HEK293 (cell line): ENCODE measurements around the gene ARHGAP4.

Experiments used
- BCL11A ChIP-seq: fragments of 450-650 bp; formaldehyde crosslinking; IDR thresholded peaks from 2 replicates; pipeline ENCODE4 v1.5.1; 2016; ENCODE audit warnings: low read depth, missing biosample characterization, missing genetic modification characterization
- KLF16 ChIP-seq: fragments of 450-650 bp; formaldehyde crosslinking; IDR thresholded peaks from 2 replicates; pipeline ENCODE4 v1.5.1; 2017; ENCODE audit warnings: missing biosample characterization, missing genetic modification characterization
- OSR2 ChIP-seq: fragments of 450-650 bp; formaldehyde crosslinking; IDR thresholded peaks from 2 replicates; pipeline ENCODE4 v1.5.1; 2016; ENCODE audit warnings: missing biosample characterization, missing genetic modification characterization
- ZNF121 ChIP-seq: fragments of 450-650 bp; formaldehyde crosslinking; IDR thresholded peaks from 2 replicates; pipeline ENCODE4 v1.5.1; 2016; ENCODE audit warnings: missing biosample characterization, missing genetic modification characterization
- ZNF610 ChIP-seq: fragments of 450-650 bp; formaldehyde crosslinking; IDR thresholded peaks from 2 replicates; pipeline ENCODE4 v1.5.1; 2016; ENCODE audit warnings: missing biosample characterization, missing genetic modification characterization, borderline replicate concordance
- ZNF629 ChIP-seq: fragments of 450-650 bp; formaldehyde crosslinking; IDR thresholded peaks from 2 replicates; pipeline ENCODE4 v1.5.1; 2017; ENCODE audit warnings: missing biosample characterization, missing genetic modification characterization
- TF ChIP-seq, protein P1 (sequence below): fragments of 450-650 bp; formaldehyde crosslinking; IDR thresholded peaks from 2 replicates; pipeline ENCODE4 v1.5.1; 2016; ENCODE audit warnings: missing biosample characterization, missing genetic modification characterization
- TF ChIP-seq, protein P2 (sequence below): fragments of 450-650 bp; formaldehyde crosslinking; IDR thresholded peaks from 2 replicates; pipeline ENCODE4 v1.5.1; 2017; ENCODE audit warnings: missing biosample characterization, missing genetic modification characterization
- TF ChIP-seq, protein P3 (sequence below): fragments of 450-650 bp; formaldehyde crosslinking; IDR thresholded peaks from 2 replicates; pipeline ENCODE4 v1.5.1; 2016; ENCODE audit warnings: missing biosample characterization, missing genetic modification characterization

DNA sequence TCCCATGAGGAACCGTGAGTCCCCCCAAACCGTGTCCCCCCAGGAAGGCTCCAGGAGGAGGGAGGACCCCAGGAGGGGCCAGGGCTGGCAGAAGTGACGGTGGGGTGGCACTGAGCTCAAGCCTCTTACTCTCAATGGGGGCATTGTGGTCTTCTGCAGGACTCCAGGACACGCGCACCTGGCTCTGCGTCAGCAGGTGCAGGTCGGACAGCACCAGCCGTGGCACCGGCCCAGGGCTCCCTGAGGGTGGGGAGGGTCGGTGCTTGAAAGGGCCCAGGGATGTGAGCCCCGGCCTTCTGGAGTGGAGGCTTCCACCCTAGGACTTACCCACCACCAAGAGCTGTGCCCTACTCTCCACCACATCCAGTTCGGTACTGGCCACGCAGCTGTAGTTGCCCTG is 58.4 kb downstream of the ARHGAP4 start:
- TF ChIP-seq ZNF629 (tag by site-specific recombination), result no peak
- TF ChIP-seq, protein P1, sequence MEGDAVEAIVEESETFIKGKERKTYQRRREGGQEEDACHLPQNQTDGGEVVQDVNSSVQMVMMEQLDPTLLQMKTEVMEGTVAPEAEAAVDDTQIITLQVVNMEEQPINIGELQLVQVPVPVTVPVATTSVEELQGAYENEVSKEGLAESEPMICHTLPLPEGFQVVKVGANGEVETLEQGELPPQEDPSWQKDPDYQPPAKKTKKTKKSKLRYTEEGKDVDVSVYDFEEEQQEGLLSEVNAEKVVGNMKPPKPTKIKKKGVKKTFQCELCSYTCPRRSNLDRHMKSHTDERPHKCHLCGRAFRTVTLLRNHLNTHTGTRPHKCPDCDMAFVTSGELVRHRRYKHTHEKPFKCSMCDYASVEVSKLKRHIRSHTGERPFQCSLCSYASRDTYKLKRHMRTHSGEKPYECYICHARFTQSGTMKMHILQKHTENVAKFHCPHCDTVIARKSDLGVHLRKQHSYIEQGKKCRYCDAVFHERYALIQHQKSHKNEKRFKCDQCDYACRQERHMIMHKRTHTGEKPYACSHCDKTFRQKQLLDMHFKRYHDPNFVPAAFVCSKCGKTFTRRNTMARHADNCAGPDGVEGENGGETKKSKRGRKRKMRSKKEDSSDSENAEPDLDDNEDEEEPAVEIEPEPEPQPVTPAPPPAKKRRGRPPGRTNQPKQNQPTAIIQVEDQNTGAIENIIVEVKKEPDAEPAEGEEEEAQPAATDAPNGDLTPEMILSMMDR, result no peak
- TF ChIP-seq BCL11A (tag by site-specific recombination), result no peak
- no peak for TF ChIP-seq ZNF121
- TF ChIP-seq KLF16 (tag by site-specific recombination), result no peak
- TF ChIP-seq OSR2 (tag by site-specific recombination), result no peak
- TF ChIP-seq, protein P2, sequence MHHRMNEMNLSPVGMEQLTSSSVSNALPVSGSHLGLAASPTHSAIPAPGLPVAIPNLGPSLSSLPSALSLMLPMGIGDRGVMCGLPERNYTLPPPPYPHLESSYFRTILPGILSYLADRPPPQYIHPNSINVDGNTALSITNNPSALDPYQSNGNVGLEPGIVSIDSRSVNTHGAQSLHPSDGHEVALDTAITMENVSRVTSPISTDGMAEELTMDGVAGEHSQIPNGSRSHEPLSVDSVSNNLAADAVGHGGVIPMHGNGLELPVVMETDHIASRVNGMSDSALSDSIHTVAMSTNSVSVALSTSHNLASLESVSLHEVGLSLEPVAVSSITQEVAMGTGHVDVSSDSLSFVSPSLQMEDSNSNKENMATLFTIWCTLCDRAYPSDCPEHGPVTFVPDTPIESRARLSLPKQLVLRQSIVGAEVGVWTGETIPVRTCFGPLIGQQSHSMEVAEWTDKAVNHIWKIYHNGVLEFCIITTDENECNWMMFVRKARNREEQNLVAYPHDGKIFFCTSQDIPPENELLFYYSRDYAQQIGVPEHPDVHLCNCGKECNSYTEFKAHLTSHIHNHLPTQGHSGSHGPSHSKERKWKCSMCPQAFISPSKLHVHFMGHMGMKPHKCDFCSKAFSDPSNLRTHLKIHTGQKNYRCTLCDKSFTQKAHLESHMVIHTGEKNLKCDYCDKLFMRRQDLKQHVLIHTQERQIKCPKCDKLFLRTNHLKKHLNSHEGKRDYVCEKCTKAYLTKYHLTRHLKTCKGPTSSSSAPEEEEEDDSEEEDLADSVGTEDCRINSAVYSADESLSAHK, result no peak
- TF ChIP-seq, protein P3, sequence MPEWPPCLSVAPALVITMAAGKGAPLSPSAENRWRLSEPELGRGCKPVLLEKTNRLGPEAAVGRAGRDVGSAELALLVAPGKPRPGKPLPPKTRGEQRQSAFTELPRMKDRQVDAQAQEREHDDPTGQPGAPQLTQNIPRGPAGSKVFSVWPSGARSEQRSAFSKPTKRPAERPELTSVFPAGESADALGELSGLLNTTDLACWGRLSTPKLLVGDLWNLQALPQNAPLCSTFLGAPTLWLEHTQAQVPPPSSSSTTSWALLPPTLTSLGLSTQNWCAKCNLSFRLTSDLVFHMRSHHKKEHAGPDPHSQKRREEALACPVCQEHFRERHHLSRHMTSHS (tag by site-specific recombination), result no peak
- TF ChIP-seq ZNF610, result no peak
